ENCODE data around the gene STK24.

Gene STK24

DNA sequence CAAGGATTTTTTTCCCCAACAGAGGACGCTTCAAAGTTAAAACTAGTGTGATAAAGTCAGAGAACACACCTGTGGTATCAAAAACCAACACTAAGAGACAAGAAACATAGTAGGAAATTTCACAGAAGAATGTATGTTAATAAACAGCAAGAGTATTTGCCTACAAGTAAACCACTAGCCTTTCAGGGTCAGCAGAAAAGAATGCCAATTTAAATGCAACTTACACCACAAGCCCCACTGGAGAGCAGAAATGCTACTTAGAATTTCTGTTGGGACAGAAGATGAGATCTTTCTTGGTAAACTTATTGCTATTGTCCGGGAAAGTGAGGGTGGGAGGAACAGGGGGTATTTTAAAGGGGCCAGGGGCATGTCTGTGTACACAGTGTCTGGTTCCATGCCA, 68.6 kb downstream of the STK24 start:
- no peak for DNase-seq

DNA sequence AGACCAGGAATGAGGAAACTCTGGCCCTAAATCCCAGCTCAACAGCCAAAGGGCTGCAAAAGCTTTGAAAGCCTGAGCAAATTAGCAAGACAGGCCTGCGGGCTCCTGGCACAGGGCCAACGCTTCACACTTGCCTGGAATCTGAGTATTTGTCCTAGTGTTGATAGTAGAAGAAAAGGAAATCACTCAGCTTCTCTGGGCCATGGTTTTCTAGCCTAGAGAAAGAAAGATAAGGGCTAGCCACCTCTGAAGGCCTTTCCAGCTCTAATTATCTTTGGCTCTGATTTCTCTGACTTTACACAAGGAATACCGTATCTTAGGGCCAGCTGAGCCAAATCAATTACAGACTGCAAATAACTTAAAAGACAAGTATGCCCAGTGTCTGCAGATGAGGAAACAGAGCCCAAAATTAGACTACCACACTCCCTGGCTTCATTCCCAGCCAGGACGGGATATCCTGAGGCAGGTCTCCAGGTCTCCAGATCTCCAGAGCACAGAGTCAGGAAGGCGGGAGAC, 69.6 kb downstream of the STK24 start:
- no peak for DNase-seq

DNA sequence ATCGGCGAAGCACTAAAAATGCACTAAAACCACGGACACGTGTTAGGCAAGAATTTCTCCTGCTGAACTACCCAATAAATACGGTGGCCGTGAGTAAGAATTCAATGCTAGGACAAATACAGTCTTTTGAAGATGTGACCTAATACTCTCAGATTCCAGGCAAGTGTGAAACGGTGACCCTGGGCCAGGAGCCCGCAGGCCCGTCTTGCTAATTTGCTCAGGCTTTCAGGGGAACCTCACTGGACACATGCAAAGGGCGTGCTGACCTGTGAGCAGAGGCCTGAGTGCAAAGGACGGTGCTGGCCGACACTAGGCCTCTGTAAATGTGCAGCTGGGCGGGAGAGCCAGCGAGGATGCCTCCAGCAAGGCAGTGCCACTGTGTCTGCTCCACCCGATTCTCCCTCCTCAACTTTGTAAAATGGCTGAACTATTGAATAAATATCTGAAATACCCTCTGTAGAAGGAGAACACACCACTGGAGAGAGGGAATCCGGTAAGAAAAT, 70.1 kb downstream of the STK24 start:
- DNase-seq = no peak

DNA sequence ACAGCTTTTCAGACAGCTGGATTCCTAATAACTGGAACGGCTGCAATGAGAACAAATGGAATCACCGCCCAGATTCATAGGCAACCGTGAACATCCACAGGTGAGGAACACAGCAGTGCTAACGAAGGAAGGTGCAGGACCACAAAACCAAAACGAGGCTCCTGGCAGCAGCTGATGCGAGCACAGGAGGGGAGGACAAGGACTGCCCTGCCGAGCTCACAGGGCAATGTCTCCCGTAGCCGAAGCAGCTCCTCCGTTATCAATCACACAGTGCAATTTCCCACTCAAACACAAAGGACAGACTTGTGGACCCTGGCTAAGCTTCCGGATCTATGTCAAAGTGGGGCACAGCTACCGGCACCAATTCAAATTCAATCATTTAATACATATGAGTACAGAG, 70.6 kb downstream of the STK24 start:
- no peak for DNase-seq

DNA sequence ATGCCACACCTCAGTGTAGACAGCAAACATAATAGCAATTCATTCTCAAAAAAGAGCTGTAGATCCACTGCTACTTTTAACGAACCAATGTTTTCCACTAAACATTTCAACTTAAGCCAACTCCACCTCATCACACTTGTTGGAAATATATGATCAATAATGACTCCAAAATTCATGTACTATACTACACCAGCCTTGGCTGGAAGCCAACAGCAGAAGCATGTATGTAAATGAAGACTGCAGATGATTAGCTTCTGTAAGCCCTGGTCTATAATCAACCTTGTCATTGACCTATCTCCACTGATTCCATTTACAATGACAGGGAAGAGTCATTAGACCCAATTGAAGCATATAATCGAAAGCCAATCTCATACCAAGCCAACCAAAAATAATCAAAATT, 71.7 kb downstream of the STK24 start:
- no peak for DNase-seq

- no peak for DNase-seq
Observed at GRCh38 chr13:98504371-98504963, 72.4 kb downstream of the STK24 start.

DNA sequence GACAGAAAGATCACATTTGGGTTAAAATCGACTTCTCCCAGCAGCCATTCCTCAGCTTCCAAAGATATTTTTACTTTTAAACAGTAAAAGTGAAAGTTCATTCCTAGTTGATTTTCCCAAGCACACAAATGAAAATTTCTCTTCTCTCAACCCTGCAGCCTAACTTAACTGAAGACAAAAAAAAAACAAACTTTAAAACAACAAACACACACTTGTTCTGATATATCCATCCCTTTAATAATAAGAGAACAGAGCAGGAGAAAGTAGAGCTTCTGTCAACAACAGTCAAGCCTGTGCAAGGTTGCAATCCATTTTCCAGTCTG, 72.9 kb downstream of the STK24 start:
- DNase-seq = no peak

DNA sequence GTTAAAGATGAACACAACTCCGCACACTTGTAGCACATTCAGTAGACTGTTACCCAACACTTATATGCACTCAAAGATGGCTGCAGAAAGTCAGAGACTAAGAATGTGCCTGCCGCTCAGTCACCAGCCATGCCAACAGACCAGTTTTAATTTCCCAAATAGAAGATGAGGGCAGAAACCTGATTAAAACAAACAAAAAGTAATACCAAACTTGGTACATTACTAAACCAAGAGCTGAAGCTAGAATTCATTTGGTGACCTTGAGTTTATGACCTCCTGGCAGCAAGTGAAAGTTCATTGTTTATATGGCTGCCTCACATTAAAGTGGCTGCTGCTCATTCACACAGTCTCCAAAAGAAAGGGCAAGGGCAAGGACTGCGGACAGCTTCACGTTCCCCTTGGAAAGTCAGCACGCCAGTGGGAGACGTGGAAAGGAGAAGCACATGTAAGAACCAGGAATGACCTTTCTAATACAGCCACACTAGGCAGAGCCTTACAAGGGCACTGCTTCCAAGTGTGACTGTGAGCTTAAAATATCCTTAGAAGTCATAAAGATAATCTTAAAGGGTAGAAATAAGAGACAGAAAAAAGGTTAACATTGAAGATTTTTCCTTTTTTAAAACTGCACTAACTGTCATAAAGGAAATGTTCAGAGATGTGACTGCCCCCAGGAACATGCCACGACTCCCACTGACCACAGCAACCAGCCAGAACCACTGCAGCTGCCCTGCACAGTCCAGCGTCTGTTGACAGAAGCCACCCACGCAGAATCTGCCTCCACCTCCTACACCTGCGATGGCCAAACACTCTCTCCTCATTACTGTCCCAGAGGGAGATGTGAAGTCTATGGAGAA, 73.5 kb downstream of the STK24 start:
- DNase-seq = no peak

DNA sequence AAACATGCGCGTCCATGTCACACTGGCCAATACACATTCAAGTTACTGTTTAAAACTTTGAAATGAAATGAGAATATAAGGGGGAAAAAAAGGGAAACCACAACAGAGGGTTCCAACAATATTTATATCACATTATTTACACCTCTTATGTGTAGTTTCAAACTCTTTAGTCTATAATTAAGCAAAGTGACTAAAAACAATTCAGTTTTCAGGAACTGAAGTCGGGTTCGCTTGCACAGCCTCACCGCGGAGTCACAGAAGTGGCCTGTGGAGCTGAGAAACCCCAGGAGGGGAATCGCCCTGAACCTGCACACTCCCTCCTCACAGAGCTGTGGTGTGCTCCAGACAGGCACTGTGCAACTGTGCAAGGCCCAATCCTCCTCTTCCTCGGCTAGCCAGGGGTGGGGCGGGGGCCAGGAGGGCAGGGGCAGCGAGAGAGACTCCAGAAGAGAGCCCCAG, 75.9 kb downstream of the STK24 start:
- no peak for DNase-seq

DNA sequence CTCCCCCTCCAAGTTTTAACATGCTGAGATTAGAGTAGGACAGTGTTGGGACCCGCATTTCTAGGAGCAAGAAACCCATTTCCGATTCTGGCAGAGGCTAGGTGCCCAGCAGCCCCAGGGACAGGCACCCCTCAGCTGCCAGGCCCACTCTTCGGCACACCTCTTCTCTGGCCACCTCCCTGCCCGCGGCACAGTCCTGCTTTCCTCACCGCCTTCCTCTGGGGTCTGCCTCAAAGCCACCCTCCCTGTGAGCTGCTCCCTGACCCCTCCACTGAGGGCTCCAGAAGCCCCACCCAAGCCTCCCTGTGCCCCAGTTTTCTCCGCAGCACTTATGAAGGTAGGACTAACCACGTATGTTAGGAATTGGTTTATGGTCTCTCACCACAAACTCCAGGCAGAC, 79.9 kb downstream of the STK24 start:
- DNase-seq = no peak

DNA sequence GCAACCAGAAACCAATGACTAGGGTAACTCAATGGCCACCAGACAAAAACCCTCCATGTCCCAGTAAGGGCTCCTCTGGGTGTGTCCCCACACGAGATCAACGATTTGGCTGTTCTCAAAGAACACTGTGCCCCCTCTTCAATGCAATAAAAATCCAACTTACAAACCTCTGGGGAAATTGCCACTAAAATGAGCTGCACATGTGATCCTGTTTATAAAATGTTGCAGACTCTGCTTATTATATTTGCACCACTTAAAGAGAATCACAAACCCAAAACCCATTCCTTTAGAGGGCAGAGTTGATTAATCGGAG, 80.5 kb downstream of the STK24 start:
- no peak for DNase-seq

GRCh38 chr13:98495627-98496478, 81.1 kb downstream of the STK24 start:
- DNase-seq = no peak

DNA sequence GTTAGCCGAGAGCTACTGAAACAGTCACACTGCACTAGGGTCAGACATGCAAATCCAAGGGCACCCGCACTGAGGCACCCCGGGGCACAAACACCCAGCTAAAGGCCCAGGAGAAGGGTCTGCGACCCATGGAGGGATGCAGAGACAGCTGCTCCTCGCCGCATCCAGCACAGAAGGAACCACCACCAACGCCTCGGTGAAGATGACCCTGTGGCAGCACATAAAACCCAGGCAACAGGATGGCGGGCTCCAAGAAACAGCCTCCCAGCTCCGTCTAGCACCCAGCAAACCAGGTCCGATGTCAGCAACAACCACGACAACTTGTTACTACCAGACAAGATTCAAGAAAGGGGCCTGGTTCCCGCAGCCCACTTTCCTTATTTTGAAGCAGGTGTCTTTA, 82.1 kb downstream of the STK24 start:
- no peak for DNase-seq

DNA sequence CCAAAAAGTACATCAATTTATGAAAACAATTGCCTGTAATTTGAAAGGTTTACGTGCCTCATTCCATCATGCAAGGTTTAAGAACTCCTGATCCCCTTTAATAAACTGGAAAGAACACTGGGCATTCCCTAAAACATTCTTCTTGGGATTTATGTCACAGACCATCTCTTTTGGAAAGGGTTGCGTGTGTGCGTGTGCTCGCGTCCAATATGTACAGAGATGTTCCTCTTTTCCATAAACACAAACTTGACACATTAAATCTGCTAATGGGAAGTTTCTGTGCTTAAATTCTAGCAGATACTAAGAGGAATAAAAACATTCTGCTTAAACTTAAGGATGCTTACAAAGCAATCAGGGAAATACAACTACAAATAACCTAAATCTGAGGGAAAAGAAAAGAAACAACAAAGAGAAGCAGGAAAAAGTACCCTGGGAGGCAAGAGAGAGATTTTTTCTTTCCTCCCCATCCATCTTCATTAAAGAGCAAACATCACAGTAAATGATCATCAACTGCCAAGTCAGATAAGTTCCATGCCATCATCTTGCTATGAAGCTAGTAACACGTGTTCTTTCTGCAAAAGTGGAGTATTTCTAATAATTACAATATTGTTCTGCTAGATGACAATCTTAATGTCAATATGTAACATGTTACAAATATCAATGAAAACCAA, 83.7 kb downstream of the STK24 start:
- no peak for DNase-seq

- no peak for DNase-seq
Observed at GRCh38 chr13:98492335-98493041, 84.4 kb downstream of the STK24 start.

- DNase-seq = no peak
Observed at GRCh38 chr13:98490866-98491265, 86.0 kb downstream of the STK24 start.

DNA sequence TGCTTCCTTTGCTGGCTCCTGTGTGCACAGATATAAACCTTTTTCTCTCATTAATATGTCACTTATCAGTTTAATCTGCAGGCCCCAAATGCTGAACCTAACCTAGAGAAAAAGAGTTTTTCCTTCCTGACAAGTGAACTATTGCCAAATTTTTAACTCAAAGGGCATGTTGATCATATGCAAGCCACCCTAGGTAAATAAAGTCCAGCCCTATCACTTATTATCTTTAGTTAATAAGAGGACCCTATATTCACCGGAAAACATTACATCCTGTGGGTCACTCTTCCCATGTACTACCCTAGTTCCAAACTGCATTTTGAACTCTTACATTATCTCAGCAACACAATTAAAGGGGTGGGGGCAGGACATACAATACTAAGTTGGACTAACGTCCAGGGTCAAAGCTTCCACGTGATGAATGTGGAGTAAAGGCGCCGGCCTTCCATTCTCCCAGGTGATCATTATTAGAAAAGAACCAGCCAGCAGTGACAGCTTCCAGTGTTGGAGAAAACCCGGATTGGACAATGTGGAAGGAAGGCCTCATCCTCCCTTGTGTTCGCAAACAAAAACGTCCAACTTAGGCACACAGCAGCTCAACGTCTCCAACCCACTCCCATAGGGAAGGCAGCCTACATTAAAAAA, 86.6 kb downstream of the STK24 start:
- no peak for DNase-seq

DNA sequence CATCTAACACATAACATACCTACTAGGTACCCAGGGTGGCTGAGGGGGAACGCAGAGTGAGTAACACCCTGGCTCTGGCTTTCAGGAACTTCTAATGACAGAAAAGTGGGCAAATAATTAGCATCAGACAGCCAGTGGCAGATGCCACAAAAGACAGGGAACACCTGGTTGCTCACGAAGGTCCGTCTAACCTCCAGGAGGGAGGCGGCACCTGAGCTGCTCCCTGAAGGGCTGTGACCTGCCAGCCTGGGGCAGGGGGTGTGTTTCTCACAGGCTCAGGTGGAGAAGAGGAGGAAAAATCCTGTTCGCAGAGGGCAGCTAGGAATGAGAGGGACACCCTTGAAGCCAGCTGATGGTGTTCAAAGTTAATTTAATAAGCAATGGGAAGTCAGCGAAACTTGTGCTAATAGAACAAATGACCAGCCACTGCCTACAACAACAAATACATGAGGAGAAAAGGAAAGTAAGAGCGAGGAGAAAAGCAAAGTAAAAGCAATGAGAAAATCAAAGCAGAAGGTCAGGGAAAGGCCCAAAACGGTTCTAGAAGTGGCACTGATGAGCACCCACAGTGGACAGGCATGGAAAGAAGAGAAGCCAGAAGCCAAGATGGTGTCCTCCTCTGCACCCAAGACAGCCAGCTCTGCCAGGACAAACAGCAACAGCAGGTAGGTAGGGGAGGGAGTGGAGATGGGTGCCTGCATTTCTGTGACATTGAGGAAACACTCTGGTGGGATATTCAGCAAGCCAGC, 87.3 kb downstream of the STK24 start:
- no peak for DNase-seq

- DNase-seq = no peak
Observed at GRCh38 chr13:98488736-98489135, 88.2 kb downstream of the STK24 start.

GRCh38 chr13:98487522-98487921, 89.4 kb downstream of the STK24 start:
- no peak for DNase-seq

GRCh38 chr13:98487016-98487415, 89.9 kb downstream of the STK24 start:
- DNase-seq = no peak

Measured in activated effector memory CD4-positive, alpha-beta T cell treated with Interleukin-2 at 50 U/mL for 16 hours (primary cell).